HG02588 (cell line): ENCODE measurements around the gene NR3C2.
"Not testable (repeated sequence)": the region's sequence is repeated elsewhere in the genome, so short reads cannot be mapped to it uniquely, and the experiment has no call there.

Experiments used
- ATAC-seq: cut with Tn5 transposase; IDR thresholded peaks from one replicate; pipeline ENCODE4 v1.9.1; 2021; ENCODE audit warnings: mild to moderate bottlenecking, moderate library complexity; ENCODE audit not compliant: unreplicated experiment

Gene NR3C2

GRCh38 chr4:148373093-148373492, 69.1 kb downstream of the NR3C2 start:
- no peak for ATAC-seq

DNA sequence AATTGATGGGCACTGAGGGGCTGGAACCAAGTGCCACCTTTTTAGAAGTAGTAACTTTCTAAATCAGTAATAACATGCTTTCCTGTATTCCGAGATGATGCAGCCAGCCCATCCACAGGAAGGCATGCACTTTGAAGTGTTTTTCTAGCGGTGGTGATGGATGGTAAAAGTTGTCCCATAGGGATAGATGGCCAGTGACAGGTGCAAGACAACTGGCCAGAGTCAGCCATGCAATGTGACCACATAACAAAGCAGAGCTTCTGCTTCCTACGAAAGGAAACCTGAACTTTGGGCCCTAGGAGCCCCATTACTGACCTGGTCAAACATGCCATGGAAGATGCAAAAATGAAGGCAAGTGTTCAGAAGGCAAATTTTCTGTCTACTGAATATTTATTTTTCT, 72.3 kb downstream of the NR3C2 start:
- ATAC-seq, result no peak

DNA sequence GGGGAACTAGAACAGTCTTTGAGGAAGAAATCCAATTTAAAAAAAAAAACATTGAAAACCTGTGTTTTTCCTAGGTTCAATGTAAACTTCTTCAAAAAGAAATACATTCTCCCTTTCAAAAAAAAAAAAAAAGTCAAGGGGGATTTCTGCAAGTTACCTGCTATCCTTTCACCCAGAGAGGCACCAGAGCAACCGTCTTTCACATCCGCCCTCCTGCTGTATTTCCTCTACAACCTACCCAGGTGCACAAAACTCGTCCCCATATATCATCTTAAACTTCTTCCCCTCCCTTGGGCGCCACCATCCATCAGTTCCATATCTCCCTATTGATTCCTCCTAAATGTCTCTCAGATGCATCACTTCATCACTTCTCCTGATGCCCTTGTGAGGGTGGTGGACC, 74.5 kb downstream of the NR3C2 start:
- ATAC-seq, result no peak

GRCh38 chr4:148366251-148366650, 76.0 kb downstream of the NR3C2 start:
- no peak for ATAC-seq

DNA sequence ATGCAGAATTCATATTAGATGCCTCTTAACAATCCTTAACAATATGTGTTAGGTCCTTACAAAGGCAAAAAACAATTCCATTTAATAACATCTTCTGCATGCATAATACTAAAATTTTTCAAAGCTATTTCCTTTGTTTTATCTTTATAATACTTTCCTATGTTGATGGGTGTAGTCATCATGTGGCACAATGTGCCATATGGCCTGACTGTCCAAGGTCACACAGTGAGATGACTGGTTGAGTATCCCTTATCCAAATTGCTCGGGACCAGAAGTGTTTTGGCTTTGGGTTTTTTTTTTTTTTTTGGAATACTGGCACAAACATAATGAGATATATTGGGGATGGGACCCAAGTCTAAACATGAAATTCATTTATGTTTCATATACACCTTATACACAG, 77.7 kb downstream of the NR3C2 start:
- no peak for ATAC-seq

- ATAC-seq, result no peak
Measured at GRCh38 chr4:148359769-148360168, 82.4 kb downstream of the NR3C2 start.

GRCh38 chr4:148355442-148356123, 86.6 kb downstream of the NR3C2 start:
- no peak for ATAC-seq

DNA sequence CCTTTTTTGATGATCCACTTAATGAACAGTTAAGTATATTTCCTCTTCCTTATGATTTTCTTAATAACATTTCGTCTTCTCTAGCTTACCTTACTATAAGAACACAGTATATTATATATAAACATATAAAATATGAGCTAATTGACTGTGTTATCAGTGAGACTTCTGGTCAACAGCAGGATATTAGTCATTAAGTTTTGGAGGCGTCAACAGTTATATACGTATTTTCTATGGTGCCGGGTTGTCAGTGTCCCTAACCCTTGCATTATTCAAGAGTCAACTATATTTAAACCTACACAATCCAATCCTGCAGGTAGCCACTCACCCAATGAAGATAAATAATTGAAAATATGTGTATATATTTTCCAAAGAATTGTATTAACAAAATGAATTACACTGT, 88.0 kb downstream of the NR3C2 start:
- no peak for ATAC-seq

GRCh38 chr4:148353571-148353970, 88.6 kb downstream of the NR3C2 start:
- ATAC-seq, result no peak

DNA sequence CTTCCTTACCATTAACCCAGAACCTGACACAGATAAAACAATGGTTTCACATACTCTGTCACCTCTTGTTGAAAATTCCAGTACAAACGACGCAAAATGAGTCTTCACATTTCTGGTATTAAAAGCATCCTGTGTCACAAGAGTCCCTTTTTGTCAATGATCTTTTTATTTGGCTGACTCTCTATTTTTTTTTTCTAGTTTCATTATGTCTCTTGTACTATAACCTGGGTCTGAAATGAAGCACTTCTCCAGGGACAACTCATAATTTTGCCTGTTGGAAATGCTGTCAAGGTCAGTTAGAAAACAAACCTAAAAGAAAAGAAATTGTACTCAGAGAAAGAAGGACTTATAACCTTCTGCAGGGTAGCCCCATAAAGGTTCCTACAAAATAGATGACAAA, 93.1 kb downstream of the NR3C2 start:
- no peak for ATAC-seq

DNA sequence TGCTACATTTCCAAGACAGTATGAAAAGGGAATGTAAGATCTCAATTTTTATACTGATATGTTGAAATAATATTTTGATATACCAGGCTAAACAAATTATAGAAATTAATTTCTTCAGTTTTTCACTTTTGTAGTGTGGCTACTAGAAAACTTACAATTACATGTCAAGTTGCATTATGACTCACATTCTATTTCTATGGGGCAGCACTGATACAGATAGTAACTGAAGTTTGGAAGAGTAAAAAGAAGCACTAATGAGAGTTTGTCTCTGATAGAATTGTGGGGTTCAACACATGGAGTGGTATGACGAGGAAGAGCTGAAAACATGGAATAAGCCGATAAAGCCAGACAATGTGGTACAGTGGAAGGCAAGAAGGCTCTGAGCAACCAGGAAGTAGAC, 95.6 kb downstream of the NR3C2 start:
- no peak for ATAC-seq

DNA sequence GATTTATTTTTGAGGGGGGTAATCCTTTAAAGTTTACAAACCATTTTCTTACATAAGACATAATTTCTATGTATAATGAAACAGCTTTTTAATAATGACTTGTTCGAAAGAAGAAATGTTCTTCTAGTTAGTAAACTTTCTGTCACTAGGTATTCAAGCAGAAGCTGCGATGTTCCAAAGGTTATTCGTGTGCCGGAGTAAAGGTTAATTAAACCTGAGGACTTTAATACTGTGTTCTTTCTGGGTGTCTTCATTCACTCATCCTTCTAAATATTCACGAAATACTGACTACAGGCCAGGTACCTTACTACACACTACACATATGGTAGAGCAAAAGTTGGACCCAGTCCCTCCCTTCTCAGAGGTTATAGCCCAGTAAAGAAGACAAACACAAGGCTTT, 96.7 kb downstream of the NR3C2 start:
- no peak for ATAC-seq

DNA sequence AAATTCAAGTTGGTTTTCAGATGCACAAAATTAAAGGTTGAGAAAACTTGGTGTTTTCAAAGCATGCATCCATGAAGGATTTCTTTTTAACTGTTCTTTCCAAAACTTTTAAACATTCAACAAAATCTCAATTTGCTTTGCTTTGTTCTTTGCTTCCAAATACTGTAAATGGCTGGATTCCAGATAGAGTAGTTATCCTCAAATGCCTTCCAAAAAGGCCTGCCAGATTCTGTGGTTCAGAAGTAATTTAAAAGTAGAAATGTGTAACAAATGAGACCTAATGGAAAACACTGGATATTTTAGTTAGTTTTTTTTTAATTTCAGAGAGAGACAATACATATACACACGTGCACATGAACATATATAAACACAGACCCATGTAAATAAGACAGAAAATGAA, 97.3 kb downstream of the NR3C2 start:
- ATAC-seq, result no peak

DNA sequence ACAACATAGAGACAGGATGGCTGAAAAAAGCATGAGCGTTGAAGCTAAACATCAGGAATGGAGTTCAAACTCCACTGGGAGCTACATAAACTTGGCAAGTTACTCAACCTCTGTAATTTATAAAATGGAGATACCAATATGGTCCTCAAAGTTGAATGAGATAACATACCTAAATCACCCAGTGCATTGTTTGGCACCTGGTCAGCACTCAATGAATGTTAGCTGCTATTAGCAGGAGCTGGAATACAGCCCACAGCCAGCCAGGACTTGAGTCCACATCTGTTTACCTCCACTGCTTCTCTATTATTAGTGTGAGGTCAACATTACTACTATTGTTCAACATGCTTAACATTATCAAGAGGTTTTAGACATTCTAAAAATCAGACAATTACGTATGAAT, 97.9 kb downstream of the NR3C2 start:
- ATAC-seq, result no peak

GRCh38 chr4:148341980-148342800, 100.0 kb downstream of the NR3C2 start:
- no peak for ATAC-seq

GRCh38 chr4:148335133-148335532, 107.1 kb downstream of the NR3C2 start:
- no peak for ATAC-seq

DNA sequence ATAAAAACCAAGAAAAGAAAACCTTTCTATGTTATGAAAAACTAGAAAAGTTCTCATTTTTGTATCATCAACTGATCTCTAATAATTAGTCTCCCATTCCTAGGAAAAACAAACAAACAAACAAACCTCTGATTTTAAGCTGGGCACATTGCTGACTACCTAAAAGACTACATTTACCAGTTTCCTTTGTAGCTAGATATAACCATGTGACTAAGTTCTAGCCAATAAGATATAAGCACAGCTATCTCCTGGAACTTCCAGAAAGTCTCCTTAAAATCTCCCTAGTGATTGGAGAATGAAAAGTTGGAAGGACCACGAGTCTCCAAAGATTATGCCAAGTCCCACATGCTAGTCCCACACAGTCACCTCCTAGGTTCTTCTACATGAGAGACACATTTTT, 108.9 kb downstream of the NR3C2 start:
- ATAC-seq, result no peak

DNA sequence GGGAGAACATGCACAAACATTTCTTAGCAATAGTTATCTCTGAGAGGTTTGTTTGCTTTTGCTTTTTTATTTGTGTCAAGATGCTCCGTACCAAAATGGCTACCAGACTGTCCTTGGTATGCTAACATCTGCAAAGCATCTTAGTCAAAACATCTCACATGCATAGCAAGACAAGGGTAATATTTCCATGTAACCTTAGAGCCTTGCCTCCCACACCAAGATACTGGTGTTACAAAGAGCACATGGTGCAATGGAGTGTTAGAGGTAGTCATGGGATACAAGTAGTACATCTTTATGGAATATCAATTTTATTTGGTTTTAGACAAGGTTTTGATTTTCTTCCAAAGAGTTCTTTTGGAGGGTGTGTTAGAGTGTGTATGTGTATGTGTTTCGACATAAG, 109.7 kb downstream of the NR3C2 start:
- no peak for ATAC-seq

- ATAC-seq, result no peak
Measured at GRCh38 chr4:148330724-148331123, 111.5 kb downstream of the NR3C2 start.

- ATAC-seq, result no peak
Measured at GRCh38 chr4:148330161-148330560, 112.1 kb downstream of the NR3C2 start.

DNA sequence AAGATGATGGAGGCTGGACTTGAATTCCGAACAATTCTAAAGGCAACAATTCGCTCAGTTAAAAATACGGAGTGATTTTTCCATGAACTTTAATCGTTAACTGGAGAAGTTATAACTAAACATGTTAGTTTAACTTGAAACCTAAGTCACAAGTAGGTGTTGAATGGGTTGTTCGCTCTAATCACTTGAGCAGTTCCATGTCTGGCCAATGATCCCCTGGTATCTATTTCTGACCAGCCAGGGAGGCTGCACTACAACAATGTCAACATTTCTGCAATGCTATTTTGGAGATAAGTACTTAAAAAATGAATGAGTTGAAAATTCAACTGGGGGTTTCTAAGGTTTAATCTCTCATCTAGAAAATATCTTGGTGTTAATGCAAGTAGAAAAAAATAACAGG, 112.5 kb downstream of the NR3C2 start:
- ATAC-seq, result no peak

DNA sequence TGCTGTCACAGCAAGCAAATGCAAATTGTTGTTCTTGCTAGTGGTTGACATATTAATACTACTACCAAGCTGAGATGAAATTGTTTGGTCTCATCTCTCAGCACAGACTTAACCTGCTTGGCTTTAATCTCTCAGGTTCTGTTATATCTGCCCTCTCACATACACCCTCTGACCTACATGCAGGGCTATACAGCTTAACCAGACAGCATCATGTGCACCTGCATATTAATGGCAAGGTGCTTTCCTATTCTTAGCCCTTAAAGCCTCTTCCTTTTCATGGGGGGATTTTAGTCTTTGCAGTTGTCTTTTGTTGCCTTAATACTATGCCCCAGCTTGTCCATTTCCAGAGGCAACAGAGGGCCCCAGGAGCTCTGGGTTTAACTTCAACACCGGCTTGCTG, 114.5 kb downstream of the NR3C2 start:
- ATAC-seq, result no peak

DNA sequence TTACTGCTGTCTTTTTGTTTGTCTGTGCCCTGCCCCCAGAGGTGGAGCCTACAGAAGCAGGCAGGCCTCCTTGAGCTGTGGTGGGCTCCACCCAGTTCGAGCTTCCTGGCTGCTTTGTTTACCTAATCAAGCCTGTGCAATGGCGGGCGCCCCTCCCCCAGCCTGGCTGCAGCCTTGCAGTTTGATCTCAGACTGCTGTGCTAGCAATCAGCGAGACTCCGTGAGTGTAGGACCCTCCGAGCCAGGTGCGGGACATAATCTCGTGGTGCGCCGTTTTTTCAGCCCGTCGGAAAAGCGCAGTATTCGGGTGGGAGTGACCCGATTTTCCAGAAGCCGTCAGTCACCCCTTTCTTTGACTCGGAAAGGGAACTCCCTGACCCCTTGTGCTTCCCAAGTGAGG, 118.9 kb downstream of the NR3C2 start:
- not testable (repeated sequence) for ATAC-seq
